ENCODE results near the gene FDXR. TPM values are rescaled to one million over a fixed set of nuclear protein-coding genes. Genes with fewer than 3 reads are reported as not detected.

FDXR gene
- total RNA-seq, 1 experiment from 2014 or later, result 39.7 TPM

DNA sequence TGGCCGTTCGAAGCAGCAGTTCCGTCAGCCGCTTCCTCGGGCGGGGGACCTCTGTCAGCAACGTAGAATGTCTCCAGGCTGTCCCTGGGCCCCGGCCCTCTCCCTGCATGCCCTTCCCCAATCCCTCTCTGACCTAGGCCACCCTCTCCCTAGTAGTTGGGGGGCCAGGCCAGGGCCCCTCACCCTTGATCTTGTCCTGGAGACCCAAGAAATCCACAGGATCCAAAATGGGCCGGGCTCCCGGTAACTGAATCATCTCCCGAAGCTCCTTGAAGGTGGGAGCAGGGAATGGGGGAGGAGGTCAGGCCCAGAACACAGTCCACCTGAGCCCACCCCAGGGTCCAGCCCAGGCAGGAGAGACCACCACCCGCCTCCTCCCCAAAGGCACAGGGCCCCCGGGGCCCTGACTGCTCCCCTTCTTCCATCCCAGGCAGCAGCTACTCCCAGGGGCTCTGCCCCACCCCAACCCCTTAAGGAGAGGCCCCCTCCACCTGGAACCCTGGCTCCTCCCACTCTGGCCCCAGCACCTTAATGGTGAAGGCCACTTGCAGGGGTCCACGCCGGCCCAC lies 8.4 kb downstream of the FDXR start:
- Histone ChIP-seq H3K56ac (ENCODE audit: insufficient read length, low read depth, low read length) (no peak overlapping the region), H3K9me3 (ENCODE audit: control insufficient read depth, low read depth, low read length) (no peaks in the 10 kb centered on the region), H3K4me1 (ENCODE audit: insufficient read depth, low read length) (0 out of 2 replicates have a peak, but pooled peaks cover 2% of the 10 kb centered on the region), H2AK5ac (ENCODE audit: insufficient read length, low read length) (no peak overlapping the region), H3K4me2 (ENCODE audit: insufficient read depth, insufficient read length, low read length) (no peak overlapping the region), H3K14ac (ENCODE audit: insufficient read depth, low read length) (no peak overlapping the region), H3K18ac (ENCODE audit: insufficient read length, low read depth, low read length) (no peak overlapping the region), H3K9ac (ENCODE audit: extremely low read depth, insufficient read length, low read length) (no peak overlapping the region), H2BK120ac (ENCODE audit: low read depth, low read length, poor library complexity, severe bottlenecking) (no peak overlapping the region), H4K5ac (ENCODE audit: insufficient read length, low read depth, low read length) (no peak overlapping the region), H2BK15ac (ENCODE audit: low read depth, low read length) (no peak overlapping the region), H4K20me1 (ENCODE audit: control insufficient read depth, insufficient read depth, insufficient read length) (no peaks in the 10 kb centered on the region), H2BK12ac (ENCODE audit: insufficient read length, low read depth, low read length) (no peak overlapping the region), H3T11ph (ENCODE audit: low read length) (no peak overlapping the region), H3K79me1 (ENCODE audit: insufficient read depth, low read depth, low read length, poor library complexity, severe bottlenecking) (no peaks in the 10 kb centered on the region), H3K23me2 (ENCODE audit: insufficient read length, low read depth, low read length, poor library complexity, severe bottlenecking) (peaks cover 10% of the 10 kb centered on the region), H3K23ac (ENCODE audit: insufficient read length, low read depth, low read length) (no peak overlapping the region), H2AFZ (ENCODE audit: low read length) (no peak overlapping the region), H2BK20ac (ENCODE audit: low read depth, low read length, poor library complexity, severe bottlenecking) (no peak overlapping the region), H4K91ac (ENCODE audit: insufficient read length, low read depth, low read length) (no peak overlapping the region), H3K79me2 (ENCODE audit: insufficient read depth, low read length) (no peaks in the 10 kb centered on the region), H3K27me3 (ENCODE audit: insufficient read depth, low read length) (peaks cover 19% of the 10 kb centered on the region), H4K8ac (replicated peaks; ENCODE audit: insufficient read length, low read depth, low read length) (no peak overlapping the region), H3K4ac (ENCODE audit: low read depth, low read length) (no peak overlapping the region), H2BK5ac (ENCODE audit: insufficient read length, low read length) (no peak overlapping the region), H3K27ac (ENCODE audit: insufficient read length, low read depth, low read length) (no peak overlapping the region)
- whole genome bisulfite sequencing (ENCODE audit: extremely low coverage, insufficient read length, low lambda C conversion rate), result no CpG with 5 or more reads among the region's 15 CpGs
- Mint-ChIP-seq H3K4me3 (no peak overlapping the region), H3K27me3 (ENCODE audit: low read depth) (peaks cover 27% of the 10 kb centered on the region), H3K36me3 (ENCODE audit: insufficient read depth in 1 of 3, low read depth in 3 of 3) (peaks cover 3 to 17% (median 17%) of the 10 kb centered on the region in 3 experiments; a peak in 4 of 7 replicates), H3K9me3 (no peaks in the 10 kb centered on the region), H3K4me1 (peaks cover 10 to 16% of the 10 kb centered on the region in 2 experiments), H3K27ac (no peak overlapping the region)
- no peak for DNase-seq
- TF ChIP-seq, protein P1, sequence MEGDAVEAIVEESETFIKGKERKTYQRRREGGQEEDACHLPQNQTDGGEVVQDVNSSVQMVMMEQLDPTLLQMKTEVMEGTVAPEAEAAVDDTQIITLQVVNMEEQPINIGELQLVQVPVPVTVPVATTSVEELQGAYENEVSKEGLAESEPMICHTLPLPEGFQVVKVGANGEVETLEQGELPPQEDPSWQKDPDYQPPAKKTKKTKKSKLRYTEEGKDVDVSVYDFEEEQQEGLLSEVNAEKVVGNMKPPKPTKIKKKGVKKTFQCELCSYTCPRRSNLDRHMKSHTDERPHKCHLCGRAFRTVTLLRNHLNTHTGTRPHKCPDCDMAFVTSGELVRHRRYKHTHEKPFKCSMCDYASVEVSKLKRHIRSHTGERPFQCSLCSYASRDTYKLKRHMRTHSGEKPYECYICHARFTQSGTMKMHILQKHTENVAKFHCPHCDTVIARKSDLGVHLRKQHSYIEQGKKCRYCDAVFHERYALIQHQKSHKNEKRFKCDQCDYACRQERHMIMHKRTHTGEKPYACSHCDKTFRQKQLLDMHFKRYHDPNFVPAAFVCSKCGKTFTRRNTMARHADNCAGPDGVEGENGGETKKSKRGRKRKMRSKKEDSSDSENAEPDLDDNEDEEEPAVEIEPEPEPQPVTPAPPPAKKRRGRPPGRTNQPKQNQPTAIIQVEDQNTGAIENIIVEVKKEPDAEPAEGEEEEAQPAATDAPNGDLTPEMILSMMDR (conservative IDR thresholded peaks at IDR 0.05), result no peak

Data from H9 (cell line).